ENCODE measurements around the gene ULK4.

The ULK4 gene

GRCh38 chr3:41746215-41746614, 215.7 kb downstream of the ULK4 start:
- TF ChIP-seq CTCF (IDR thresholded peaks at IDR 0.05; ENCODE audit: control insufficient read depth, extremely low read depth, insufficient read depth), result no peak
- H3K4me3 ChIP-seq (ENCODE audit: low read depth, low read length), result no peak overlapping the region
- DNase-seq (ENCODE audit: low read depth), result no peak

- TF ChIP-seq CTCF (IDR thresholded peaks at IDR 0.05; ENCODE audit: control insufficient read depth, extremely low read depth, insufficient read depth), result no peak
- no peak for DNase-seq (ENCODE audit: low read depth)
- no peak overlapping the region for H3K4me3 ChIP-seq (ENCODE audit: low read depth, low read length)
Observed at GRCh38 chr3:41742121-41742520, 219.8 kb downstream of the ULK4 start.

GRCh38 chr3:41740374-41740886, 221.5 kb downstream of the ULK4 start:
- no peak for DNase-seq (ENCODE audit: low read depth)
- TF ChIP-seq CTCF (IDR thresholded peaks at IDR 0.05; ENCODE audit: control insufficient read depth, extremely low read depth, insufficient read depth), result no peak

GRCh38 chr3:41726891-41727290, 235.0 kb downstream of the ULK4 start:
- H3K4me3 ChIP-seq (ENCODE audit: low read depth, low read length), result no peak overlapping the region
- TF ChIP-seq CTCF (IDR thresholded peaks at IDR 0.05; ENCODE audit: control insufficient read depth, extremely low read depth, insufficient read depth), result no peak
- no peak for DNase-seq (ENCODE audit: low read depth)

More at GRCh38 chr3:41740374-41740886, 221.5 kb downstream of the ULK4 start:
- H3K4me3 ChIP-seq (ENCODE audit: low read depth, low read length), result no peak overlapping the region

- DNase-seq (ENCODE audit: low read depth), result no peak
- TF ChIP-seq CTCF (IDR thresholded peaks at IDR 0.05; ENCODE audit: control insufficient read depth, extremely low read depth, insufficient read depth), result no peak
- H3K4me3 ChIP-seq (ENCODE audit: low read depth, low read length), result no peak overlapping the region
Observed at GRCh38 chr3:41717641-41718040, 244.3 kb downstream of the ULK4 start.

- DNase-seq (ENCODE audit: low read depth), result no peak
- H3K4me3 ChIP-seq (ENCODE audit: low read depth, low read length), result no peak overlapping the region
- peak; percentile 55 for TF ChIP-seq CTCF (IDR thresholded peaks at IDR 0.05; ENCODE audit: control insufficient read depth, extremely low read depth, insufficient read depth)
Observed at GRCh38 chr3:41716471-41716870, 245.4 kb downstream of the ULK4 start.

- DNase-seq (ENCODE audit: low read depth), result no peak
- TF ChIP-seq CTCF (IDR thresholded peaks at IDR 0.05; ENCODE audit: control insufficient read depth, extremely low read depth, insufficient read depth), result no peak
- no peak overlapping the region for H3K4me3 ChIP-seq (ENCODE audit: low read depth, low read length)
Observed at GRCh38 chr3:41715376-41715775, 246.5 kb downstream of the ULK4 start.

Data from LNCaP clone FGC (cell line).